ENCODE results near the gene SELPLG. TPM values are rescaled to one million over a fixed set of nuclear protein-coding genes. Genes with fewer than 3 reads are reported as not detected.

SELPLG gene
- polyA plus RNA-seq, 1 donor from 2014 or later, result 0.62 TPM

- Histone ChIP-seq H3K36me3 (ENCODE audit: insufficient read depth, low read length) (no peaks in the 10 kb centered on the region), H3K27me3 (ENCODE audit: insufficient read depth, low read depth, low read length) (no peaks in the 10 kb centered on the region), H3K4me2 (ENCODE audit: low read length) (no peak overlapping the region), H3K9ac (ENCODE audit: low read length) (no peak overlapping the region), H3K79me2 (replicated peaks; ENCODE audit: insufficient read depth, low read length) (no peaks in the 10 kb centered on the region), H2AFZ (ENCODE audit: low read depth, low read length) (no peak overlapping the region), H3K4me3 (ENCODE audit: low read length) (no peak overlapping the region), H3F3A (ENCODE audit: insufficient read depth, low read length, poor library complexity, severe bottlenecking) (no peaks in the 10 kb centered on the region), H3K9me2 (ENCODE audit: insufficient read depth, low read length) (no peaks in the 10 kb centered on the region), H3K27ac (ENCODE audit: low read length) (no peak overlapping the region), H3K9me3 (ENCODE audit: low read length) (no peaks in the 10 kb centered on the region), H4K20me1 (ENCODE audit: insufficient read depth) (no peaks in the 10 kb centered on the region)
- TF ChIP-seq SMC3 (conservative IDR thresholded peaks at IDR 0.05; ENCODE audit: poor library complexity), result no peak
- no peak for TF ChIP-seq EP300 (conservative IDR thresholded peaks at IDR 0.05; ENCODE audit: poor library complexity, severe bottlenecking)
- no peak for TF ChIP-seq RAD21 (conservative IDR thresholded peaks at IDR 0.05)
- no peak for TF ChIP-seq TAF1 (IDR thresholded peaks at IDR 0.05; ENCODE audit: low read depth)
- no peak for TF ChIP-seq POLR2AphosphoS5 (IDR thresholded peaks at IDR 0.05)
- TF ChIP-seq, protein P1, sequence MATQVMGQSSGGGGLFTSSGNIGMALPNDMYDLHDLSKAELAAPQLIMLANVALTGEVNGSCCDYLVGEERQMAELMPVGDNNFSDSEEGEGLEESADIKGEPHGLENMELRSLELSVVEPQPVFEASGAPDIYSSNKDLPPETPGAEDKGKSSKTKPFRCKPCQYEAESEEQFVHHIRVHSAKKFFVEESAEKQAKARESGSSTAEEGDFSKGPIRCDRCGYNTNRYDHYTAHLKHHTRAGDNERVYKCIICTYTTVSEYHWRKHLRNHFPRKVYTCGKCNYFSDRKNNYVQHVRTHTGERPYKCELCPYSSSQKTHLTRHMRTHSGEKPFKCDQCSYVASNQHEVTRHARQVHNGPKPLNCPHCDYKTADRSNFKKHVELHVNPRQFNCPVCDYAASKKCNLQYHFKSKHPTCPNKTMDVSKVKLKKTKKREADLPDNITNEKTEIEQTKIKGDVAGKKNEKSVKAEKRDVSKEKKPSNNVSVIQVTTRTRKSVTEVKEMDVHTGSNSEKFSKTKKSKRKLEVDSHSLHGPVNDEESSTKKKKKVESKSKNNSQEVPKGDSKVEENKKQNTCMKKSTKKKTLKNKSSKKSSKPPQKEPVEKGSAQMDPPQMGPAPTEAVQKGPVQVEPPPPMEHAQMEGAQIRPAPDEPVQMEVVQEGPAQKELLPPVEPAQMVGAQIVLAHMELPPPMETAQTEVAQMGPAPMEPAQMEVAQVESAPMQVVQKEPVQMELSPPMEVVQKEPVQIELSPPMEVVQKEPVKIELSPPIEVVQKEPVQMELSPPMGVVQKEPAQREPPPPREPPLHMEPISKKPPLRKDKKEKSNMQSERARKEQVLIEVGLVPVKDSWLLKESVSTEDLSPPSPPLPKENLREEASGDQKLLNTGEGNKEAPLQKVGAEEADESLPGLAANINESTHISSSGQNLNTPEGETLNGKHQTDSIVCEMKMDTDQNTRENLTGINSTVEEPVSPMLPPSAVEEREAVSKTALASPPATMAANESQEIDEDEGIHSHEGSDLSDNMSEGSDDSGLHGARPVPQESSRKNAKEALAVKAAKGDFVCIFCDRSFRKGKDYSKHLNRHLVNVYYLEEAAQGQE (IDR thresholded peaks at IDR 0.05; ENCODE audit: borderline replicate concordance), result no peak
- TF ChIP-seq EZH2 (IDR thresholded peaks at IDR 0.05; ENCODE audit: borderline replicate concordance, insufficient read depth, low read length, poor library complexity, severe bottlenecking), result no peak
- TF ChIP-seq MXI1 (conservative IDR thresholded peaks at IDR 0.05; ENCODE audit: poor library complexity, severe bottlenecking), result no peak
- TF ChIP-seq CTCF (IDR thresholded peaks at IDR 0.05; ENCODE audit: poor library complexity, severe bottlenecking), result no peak
Observed at GRCh38 chr12:108622421-108622820, 11.3 kb downstream of the SELPLG start.

DNA sequence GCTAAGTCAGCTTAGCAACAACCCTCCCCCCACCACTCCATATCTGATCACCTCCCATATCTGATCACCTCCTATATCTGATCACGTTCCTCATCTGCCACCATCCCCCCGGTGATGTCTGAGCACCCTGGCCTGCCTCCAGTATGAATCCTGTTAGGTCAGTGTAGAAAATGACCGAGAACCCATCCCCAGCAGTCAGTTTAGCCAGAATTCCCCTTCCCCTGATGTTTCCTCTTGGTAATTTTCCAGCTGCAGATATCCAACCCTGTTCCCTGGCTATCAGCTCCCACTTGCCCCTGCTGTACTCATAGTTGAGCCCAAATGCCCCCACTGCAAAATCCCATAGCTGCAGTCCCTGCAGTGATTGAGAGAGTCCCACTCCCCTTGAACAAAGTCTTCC lies 12.5 kb downstream of the SELPLG start:
- Histone ChIP-seq H3F3A (ENCODE audit: insufficient read depth, low read length, poor library complexity, severe bottlenecking) (no peaks in the 10 kb centered on the region), H3K79me2 (replicated peaks; ENCODE audit: insufficient read depth, low read length) (no peaks in the 10 kb centered on the region), H3K4me3 (ENCODE audit: low read length) (no peak overlapping the region), H3K9me2 (ENCODE audit: insufficient read depth, low read length) (no peaks in the 10 kb centered on the region), H3K4me2 (ENCODE audit: low read length) (no peak overlapping the region), H4K20me1 (ENCODE audit: insufficient read depth) (no peaks in the 10 kb centered on the region), H3K27ac (ENCODE audit: low read length) (no peak overlapping the region), H3K9ac (ENCODE audit: low read length) (no peak overlapping the region), H2AFZ (ENCODE audit: low read depth, low read length) (no peak overlapping the region), H3K9me3 (ENCODE audit: low read length) (no peaks in the 10 kb centered on the region), H3K27me3 (ENCODE audit: insufficient read depth, low read depth, low read length) (no peaks in the 10 kb centered on the region), H3K36me3 (ENCODE audit: insufficient read depth, low read length) (no peaks in the 10 kb centered on the region)
- TF ChIP-seq EZH2 (IDR thresholded peaks at IDR 0.05; ENCODE audit: borderline replicate concordance, insufficient read depth, low read length, poor library complexity, severe bottlenecking) (no peak), RAD21 (conservative IDR thresholded peaks at IDR 0.05) (no peak), MXI1 (conservative IDR thresholded peaks at IDR 0.05; ENCODE audit: poor library complexity, severe bottlenecking) (no peak), CTCF (IDR thresholded peaks at IDR 0.05; ENCODE audit: poor library complexity, severe bottlenecking) (no peak), SMC3 (conservative IDR thresholded peaks at IDR 0.05; ENCODE audit: poor library complexity) (no peak)
- TF ChIP-seq, protein P1 (IDR thresholded peaks at IDR 0.05; ENCODE audit: borderline replicate concordance), result no peak
